Stimulated activated naive B cell treated with anti-CD40 and anti-IgM and Interleukin-4, amounts not matched to agents 10 μg/mL and 1 μg/mL and 100 μg/mL, for 72 hours (primary cell): ENCODE results near the gene PUM1.

Source experiments
- ATAC-seq, 2 donors: fragments of 150-1000 bp; cut with Tn5 transposase; replicated peaks; 2 replicates each; pipeline ENCODE4 v1.10.0; 2021; ENCODE audit warnings: moderate library complexity in 1 of 2
- DNase-seq: peaks from one replicate; pipeline ENCODE4 v3.0.0; 2021
- H3K27ac Mint-ChIP-seq: one replicate; pipeline ENCODE4 v1.8.0; 2022; ENCODE audit warnings: mild to moderate bottlenecking, mixed read lengths
- H3K27me3 Mint-ChIP-seq, 2 donors: one replicate each; pipeline ENCODE4 v1.8.0; 2022; ENCODE audit warnings: mixed read lengths in 2 of 2
- H3K36me3 Mint-ChIP-seq, 2 donors: one replicate each; pipeline ENCODE4 v1.8.0; 2022; ENCODE audit warnings: mixed read lengths in 2 of 2, mild to moderate bottlenecking in 1 of 2
- H3K4me1 Mint-ChIP-seq, 2 donors: one replicate each; pipeline ENCODE4 v1.8.0; 2022; ENCODE audit warnings: mixed read lengths in 2 of 2, mild to moderate bottlenecking in 1 of 2
- H3K4me3 Mint-ChIP-seq, 2 donors: one replicate each; pipeline ENCODE4 v1.8.0; 2022; ENCODE audit warnings: mild to moderate bottlenecking in 2 of 2, mixed read lengths in 2 of 2, moderate library complexity in 1 of 2
- H3K9me3 Mint-ChIP-seq, 2 donors: one replicate each; pipeline ENCODE4 v1.8.0; 2022; ENCODE audit warnings: mixed read lengths in 2 of 2, mild to moderate bottlenecking in 1 of 2

Gene PUM1

GRCh38 chr1:30920827-30921226 lies 144.7 kb downstream of the PUM1 start:
- no peak overlapping the region for H3K27ac Mint-ChIP-seq
- DNase-seq (no peak), ATAC-seq (no peak)
- peaks cover 0 to 7% of the 10 kb centered on the region in 2 donors for H3K27me3 Mint-ChIP-seq
- H3K4me1 Mint-ChIP-seq = no peaks in the 10 kb centered on the region
- H3K4me3 Mint-ChIP-seq = no peak overlapping the region
- no peaks in the 10 kb centered on the region for H3K9me3 Mint-ChIP-seq
- no peaks in the 10 kb centered on the region for H3K36me3 Mint-ChIP-seq

- DNase-seq (no peak), ATAC-seq (peak in 1 of 2 donors; percentile 45)
- Mint-ChIP-seq H3K27ac (no peak overlapping the region), H3K9me3 (no peaks in the 10 kb centered on the region), H3K27me3 (peaks cover 3 to 7% of the 10 kb centered on the region in 2 donors), H3K4me1 (no peaks in the 10 kb centered on the region), H3K4me3 (no peak overlapping the region), H3K36me3 (no peaks in the 10 kb centered on the region)
Observed at GRCh38 chr1:30919025-30919881, 146.3 kb downstream of the PUM1 start.

DNA sequence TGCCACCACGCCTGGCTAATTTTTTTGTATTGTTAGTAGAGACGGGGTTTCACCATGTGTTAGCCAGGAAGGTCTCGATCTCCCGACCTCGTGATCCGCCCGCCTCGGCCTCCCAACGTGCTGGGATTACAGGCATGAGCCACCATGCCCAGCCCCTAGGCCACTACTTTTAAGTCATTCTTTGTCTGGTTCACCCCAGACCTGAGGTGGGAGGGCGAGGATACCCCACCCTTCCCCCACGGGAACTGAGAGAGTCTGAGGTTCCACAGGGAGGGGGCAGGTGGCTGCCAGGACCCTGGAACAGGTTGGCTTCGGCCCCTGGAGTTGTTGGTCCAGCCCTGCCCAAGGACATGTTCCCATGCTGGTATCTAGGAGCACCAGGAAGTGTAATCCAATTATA lies 149.2 kb downstream of the PUM1 start:
- DNase-seq (no peak), ATAC-seq (no peak)
- H3K27ac Mint-ChIP-seq = no peak overlapping the region
- peaks cover 4 to 13% of the 10 kb centered on the region in 2 donors for H3K4me1 Mint-ChIP-seq
- no peaks in the 10 kb centered on the region for H3K9me3 Mint-ChIP-seq
- no peak overlapping the region for H3K4me3 Mint-ChIP-seq
- peaks cover 7 to 33% of the 10 kb centered on the region in 2 donors for H3K27me3 Mint-ChIP-seq
- H3K36me3 Mint-ChIP-seq = no peaks in the 10 kb centered on the region

GRCh38 chr1:30915491-30916230 lies 149.9 kb downstream of the PUM1 start:
- Mint-ChIP-seq H3K9me3 (no peaks in the 10 kb centered on the region), H3K36me3 (no peaks in the 10 kb centered on the region), H3K27me3 (peaks cover 12 to 33% of the 10 kb centered on the region in 2 donors), H3K27ac (no peak overlapping the region), H3K4me1 (peaks cover 5 to 20% of the 10 kb centered on the region in 2 donors), H3K4me3 (no peak overlapping the region)
- no peak for DNase-seq
- no peak for ATAC-seq

DNA sequence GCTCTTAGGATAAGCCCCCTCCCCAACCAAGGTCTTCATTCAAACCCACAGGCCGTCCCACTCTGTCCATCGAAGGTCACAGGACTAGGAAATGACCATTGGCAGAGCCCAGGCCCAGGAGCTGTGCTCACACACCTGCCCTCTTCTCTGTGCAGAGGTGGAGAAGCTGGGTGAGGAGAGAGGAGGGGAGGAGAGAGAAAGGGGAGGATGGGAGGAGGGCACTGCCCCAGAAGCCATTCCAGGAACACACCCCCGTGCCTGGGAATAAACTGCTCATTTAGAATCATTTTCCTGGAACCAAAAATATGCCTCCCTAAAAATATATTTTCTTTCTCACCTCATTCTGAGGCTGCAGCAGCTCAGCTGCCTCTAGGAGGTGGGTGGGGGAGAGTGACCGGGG lies 150.6 kb downstream of the PUM1 start:
- Mint-ChIP-seq H3K9me3 (no peaks in the 10 kb centered on the region), H3K4me1 (peaks cover 11 to 27% of the 10 kb centered on the region in 2 donors), H3K27ac (no peak overlapping the region), H3K4me3 (no peak overlapping the region), H3K27me3 (peaks cover 19 to 37% of the 10 kb centered on the region in 2 donors), H3K36me3 (no peaks in the 10 kb centered on the region)
- ATAC-seq (no peak), DNase-seq (no peak)

- Mint-ChIP-seq H3K27me3 (peaks cover 23 to 41% of the 10 kb centered on the region in 2 donors), H3K9me3 (no peaks in the 10 kb centered on the region), H3K27ac (no peak overlapping the region), H3K4me3 (no peak overlapping the region), H3K4me1 (peaks cover 15 to 31% of the 10 kb centered on the region in 2 donors), H3K36me3 (no peaks in the 10 kb centered on the region)
- DNase-seq (no peak), ATAC-seq (no peak)
Observed at GRCh38 chr1:30914587-30914922, 151.0 kb downstream of the PUM1 start.

DNA sequence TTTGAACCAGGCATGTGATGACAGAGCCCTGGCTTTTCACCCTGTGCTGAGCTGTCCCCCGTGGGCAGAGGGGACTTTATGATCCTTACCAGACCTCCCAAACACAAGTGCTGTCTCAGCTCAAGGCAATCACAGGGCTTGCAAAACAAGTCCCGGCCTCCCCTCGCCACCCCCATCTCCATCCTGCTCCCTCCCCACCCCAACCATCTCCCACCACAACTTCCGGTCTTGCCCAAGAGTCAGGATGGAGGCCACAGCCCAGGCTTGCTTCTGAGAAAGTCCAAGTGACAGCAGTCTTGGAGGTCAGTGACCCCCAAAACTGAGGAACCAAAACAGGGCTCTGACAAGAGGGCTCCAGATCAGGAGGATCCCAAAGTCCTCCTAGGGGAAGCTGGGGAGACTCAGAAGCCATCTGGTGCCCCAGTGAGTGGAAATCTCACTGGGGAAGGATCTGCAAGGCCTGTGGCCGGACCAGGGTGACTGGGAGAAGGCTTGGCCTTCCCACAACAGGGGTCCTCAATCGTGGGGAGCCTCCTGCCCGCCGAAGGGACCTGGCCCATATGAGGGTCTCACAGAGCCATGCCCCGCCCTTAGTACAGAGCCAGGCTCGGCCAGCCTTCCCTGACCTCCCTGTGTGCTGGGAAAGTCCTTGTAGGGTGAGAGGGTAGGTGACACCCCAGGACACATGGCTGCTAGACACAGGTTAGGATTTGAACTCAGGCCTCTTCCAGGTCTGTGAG lies 152.4 kb downstream of the PUM1 start:
- no peak for ATAC-seq
- DNase-seq = no peak
- no peaks in the 10 kb centered on the region for H3K9me3 Mint-ChIP-seq
- H3K27ac Mint-ChIP-seq = no peak overlapping the region
- peaks cover 20 to 39% of the 10 kb centered on the region in 2 donors for H3K4me1 Mint-ChIP-seq
- peaks cover 30 to 48% of the 10 kb centered on the region in 2 donors for H3K27me3 Mint-ChIP-seq
- H3K4me3 Mint-ChIP-seq = no peak overlapping the region
- no peaks in the 10 kb centered on the region for H3K36me3 Mint-ChIP-seq

GRCh38 chr1:30912224-30912623 lies 153.3 kb downstream of the PUM1 start:
- ATAC-seq (peak; percentile 27 to 39), DNase-seq (no peak)
- Mint-ChIP-seq H3K4me3 (no peak overlapping the region), H3K4me1 (peaks cover 26 to 47% of the 10 kb centered on the region in 2 donors), H3K27me3 (peaks cover 38 to 57% of the 10 kb centered on the region in 2 donors), H3K9me3 (no peaks in the 10 kb centered on the region), H3K36me3 (no peaks in the 10 kb centered on the region), H3K27ac (no peak overlapping the region)

DNA sequence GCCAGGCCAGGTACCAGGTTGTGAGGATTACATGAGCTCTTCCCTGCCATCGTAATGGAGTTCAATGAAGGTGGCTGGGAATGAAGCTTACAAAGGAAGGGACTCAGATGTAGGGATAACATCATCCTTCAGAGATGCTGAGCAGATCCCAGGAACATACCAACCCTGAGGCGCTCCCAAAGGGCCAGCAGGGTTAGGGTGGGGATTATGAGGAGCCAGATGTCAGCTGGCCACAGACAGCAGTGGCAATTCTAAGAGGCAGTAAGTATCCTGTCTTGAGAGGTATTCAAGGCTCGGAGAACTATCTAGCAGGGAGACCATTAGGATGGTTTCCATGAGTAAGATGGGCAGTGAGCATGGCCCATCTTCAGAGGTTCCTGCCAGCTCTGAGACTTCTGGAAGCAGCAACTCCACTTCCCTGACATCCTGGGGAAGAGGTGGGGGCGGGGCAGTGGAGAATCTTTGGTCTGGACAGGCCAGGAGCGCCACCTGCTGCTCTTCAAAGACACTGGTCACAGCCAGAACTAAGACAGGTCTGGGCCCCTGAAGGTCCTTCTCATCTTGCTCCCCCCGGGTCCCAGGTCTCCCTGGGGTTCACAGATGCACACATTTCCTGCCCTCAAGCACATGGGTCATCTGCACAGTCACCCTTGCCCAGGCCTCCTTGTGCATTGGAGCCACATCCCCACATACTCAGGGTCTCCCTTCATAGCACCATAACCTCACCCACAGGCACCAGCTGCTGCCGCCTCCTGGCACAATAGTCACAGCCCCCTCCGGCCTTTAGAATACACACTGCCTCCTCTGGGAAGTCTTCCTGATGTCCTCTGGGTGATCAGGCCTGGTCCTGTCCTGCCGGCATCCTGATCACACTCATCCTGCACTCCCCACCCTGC lies 154.2 kb downstream of the PUM1 start:
- Mint-ChIP-seq H3K9me3 (no peaks in the 10 kb centered on the region), H3K27me3 (peaks cover 42 to 63% of the 10 kb centered on the region in 2 donors), H3K27ac (peak overlapping the region; percentile 60), H3K36me3 (no peaks in the 10 kb centered on the region), H3K4me3 (no peak overlapping the region), H3K4me1 (peaks cover 26 to 48% of the 10 kb centered on the region in 2 donors)
- ATAC-seq (peak; percentile 56 to 64), DNase-seq (peak; percentile 30)

DNA sequence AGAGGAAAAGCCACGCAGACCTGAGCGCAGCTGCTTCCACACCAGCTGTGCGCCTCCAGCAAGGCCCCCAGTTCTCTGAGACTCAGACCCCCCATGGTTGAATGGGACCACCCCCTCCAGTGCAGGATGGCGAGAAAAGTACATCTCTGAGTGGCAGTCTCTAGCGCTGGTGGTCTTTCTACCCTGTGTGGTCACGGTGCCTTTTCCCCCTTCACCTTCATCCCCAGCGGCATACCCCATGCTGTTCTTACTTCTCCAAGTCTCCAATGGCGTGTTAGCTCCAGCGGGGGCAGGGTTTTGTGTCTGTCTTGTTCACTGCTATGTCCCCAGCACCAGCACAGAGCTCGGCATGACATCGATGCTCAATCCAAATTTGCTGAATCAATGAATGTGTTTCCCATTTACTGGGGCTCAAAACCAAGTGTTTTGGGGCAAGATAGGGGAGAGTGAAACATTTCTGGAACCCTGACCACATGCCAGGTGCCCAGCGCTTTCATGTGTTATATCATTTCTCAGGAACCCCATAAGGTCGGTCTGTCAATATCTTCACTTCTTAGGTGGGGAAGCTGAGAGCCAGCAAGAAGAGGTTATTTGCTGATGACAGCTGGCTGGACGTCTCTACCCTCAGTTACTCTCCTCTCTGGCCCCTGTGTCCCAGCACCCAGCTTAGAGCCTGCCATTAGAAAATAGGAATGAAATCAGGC lies 156.0 kb downstream of the PUM1 start:
- Mint-ChIP-seq H3K36me3 (no peaks in the 10 kb centered on the region), H3K27me3 (peaks cover 53 to 77% of the 10 kb centered on the region in 2 donors), H3K4me3 (peak overlapping the region; percentile 79 to 87), H3K27ac (no peak overlapping the region), H3K9me3 (no peaks in the 10 kb centered on the region), H3K4me1 (peaks cover 28 to 48% of the 10 kb centered on the region in 2 donors)
- DNase-seq (no peak), ATAC-seq (peak in 1 of 2 donors; percentile 16)

DNA sequence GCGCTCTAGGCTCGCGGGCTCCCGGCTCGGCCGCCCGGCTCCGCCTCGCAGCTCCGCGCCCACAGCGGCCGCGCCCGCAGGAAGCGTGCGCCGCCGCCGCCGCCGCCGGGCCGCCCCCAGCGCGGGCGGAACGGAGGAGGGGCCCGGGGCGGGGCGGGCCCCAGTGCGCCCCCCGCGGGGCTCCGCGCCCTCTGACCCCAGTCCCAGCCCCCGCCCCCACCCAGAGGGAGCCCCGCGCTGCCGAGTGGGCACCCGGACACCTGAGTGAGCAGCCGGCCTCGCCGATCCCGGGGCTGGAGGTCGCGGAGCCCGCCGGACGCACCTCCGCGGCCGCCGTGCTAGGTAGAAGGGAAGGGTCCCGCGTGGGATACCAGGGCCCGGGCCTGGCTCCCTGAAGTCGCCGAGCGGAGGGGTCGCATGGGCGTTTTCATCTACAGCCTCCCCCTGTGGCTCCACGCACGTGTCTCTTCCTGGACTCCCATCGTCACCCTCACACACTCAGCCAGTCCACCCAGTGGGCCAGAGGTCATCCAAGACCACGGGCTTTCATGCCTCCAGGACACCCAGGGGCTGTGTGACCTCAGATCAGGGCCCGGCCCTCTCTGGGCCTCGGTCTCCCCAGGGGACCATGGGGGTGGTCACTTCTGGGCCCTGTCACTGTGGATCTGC lies 156.7 kb downstream of the PUM1 start, which contains the start of gene SDC3:
SDC3 (minus strand) TSS at position 63 of the 669 bp plus-strand sequence. CDS start 172 bp downstream, outside the sequence.
- peaks cover 56 to 82% of the 10 kb centered on the region in 2 donors for H3K27me3 Mint-ChIP-seq
- no peak for DNase-seq
- no peaks in the 10 kb centered on the region for H3K36me3 Mint-ChIP-seq
- peak; percentile 33 to 39 for ATAC-seq
- peak within 1 kb of the TSS; percentile 79 to 87 for H3K4me3 Mint-ChIP-seq
- no peaks in the 10 kb centered on the region for H3K9me3 Mint-ChIP-seq
- peaks cover 28 to 48% of the 10 kb centered on the region in 2 donors for H3K4me1 Mint-ChIP-seq
- peak within 1 kb of the TSS; percentile 91 for H3K27ac Mint-ChIP-seq

DNA sequence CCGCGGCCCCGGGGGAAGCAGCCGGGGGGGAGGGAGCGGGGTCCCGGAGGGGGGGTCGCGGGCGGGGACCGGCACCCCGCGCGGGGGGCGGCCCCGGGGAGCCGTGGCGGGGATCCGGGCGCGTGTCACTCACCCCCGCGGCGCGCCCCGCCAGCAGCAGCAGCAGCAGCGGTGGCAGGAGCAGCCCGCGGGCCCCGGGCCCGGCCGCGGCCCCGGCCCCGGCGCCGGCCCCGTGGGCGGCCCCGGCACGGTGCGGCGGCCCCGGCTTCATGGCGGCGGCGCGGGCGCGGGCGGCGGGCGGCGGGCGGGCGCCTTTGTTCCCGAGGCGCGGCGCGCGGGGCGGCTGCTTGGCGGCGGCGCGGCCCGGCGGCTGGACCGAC lies 157.2 kb downstream of the PUM1 start:
- peaks cover 28 to 48% of the 10 kb centered on the region in 2 donors for H3K4me1 Mint-ChIP-seq
- no peak overlapping the region for H3K27ac Mint-ChIP-seq
- peak in 1 of 2 donors; percentile 13 for ATAC-seq
- H3K27me3 Mint-ChIP-seq = peaks cover 58 to 82% of the 10 kb centered on the region in 2 donors
- H3K4me3 Mint-ChIP-seq = no peak overlapping the region
- DNase-seq = no peak
- no peaks in the 10 kb centered on the region for H3K36me3 Mint-ChIP-seq
- no peaks in the 10 kb centered on the region for H3K9me3 Mint-ChIP-seq
